GM23338 (cell line): ENCODE data around the gene ST8SIA3. TPM values are rescaled to one million over a fixed set of nuclear protein-coding genes. Genes with fewer than 3 reads are reported as not detected.

Experiments
- ATAC-seq: fragments of 200-7000 bp; cut with Tn5 transposase; 3 replicates; pipeline ENCODE4 v1.9.1; 2020
- DNase-seq: peaks from one replicate; pipeline ENCODE4 v3.0.0-alpha.2; 2015; ENCODE audit warnings: low spot score
- H2AFZ ChIP-seq: fragments of 200-600 bp; sonication (generic); 2 replicates; pipeline ENCODE4 v1.8.0; 2016; ENCODE audit warnings: antibody characterized with exemption, mild to moderate bottlenecking, moderate library complexity
- H3F3A ChIP-seq: fragments of 200-600 bp; sonication (generic); replicated peaks from 2 replicates; pipeline ENCODE4 v1.8.0; 2017; ENCODE audit warnings: antibody characterized with exemption, mixed run types, low read depth
- H3K27ac ChIP-seq: fragments of 200-600 bp; sonication (generic); 2 replicates; pipeline ENCODE4 v1.6.1; 2016; ENCODE audit warnings: low read depth
- H3K27me3 ChIP-seq: fragments of 200-600 bp; sonication (generic); 2 replicates; pipeline ENCODE4 v1.8.0; 2016; ENCODE audit warnings: mild to moderate bottlenecking, mixed run types, moderate library complexity; ENCODE audit not compliant: insufficient read depth
- H3K36me3 ChIP-seq: fragments of 200-600 bp; sonication (generic); 2 replicates; pipeline ENCODE4 v1.8.0; 2016; ENCODE audit warnings: mild to moderate bottlenecking; ENCODE audit not compliant: insufficient read depth
- H3K4me1 ChIP-seq: fragments of 200-600 bp; sonication (generic); 2 replicates; pipeline ENCODE4 v1.8.0; 2016; ENCODE audit warnings: mild to moderate bottlenecking, moderate library complexity; ENCODE audit not compliant: insufficient read depth
- H3K4me2 ChIP-seq: fragments of 200-600 bp; sonication (generic); 2 replicates; pipeline ENCODE4 v1.7.1; 2017; ENCODE audit warnings: mixed run types
- H3K4me3 ChIP-seq: fragments of 200-600 bp; sonication (generic); 2 replicates; pipeline ENCODE4 v1.6.1; 2016; ENCODE audit warnings: mixed run types
- H3K79me2 ChIP-seq: fragments of 200-600 bp; sonication (generic); replicated peaks from 2 replicates; pipeline ENCODE4 v1.8.0; 2017; ENCODE audit warnings: mild to moderate bottlenecking; ENCODE audit not compliant: insufficient read depth
- H3K9me2 ChIP-seq: fragments of 200-600 bp; sonication (generic); 2 replicates; pipeline ENCODE4 v1.8.0; 2017; ENCODE audit not compliant: insufficient read depth
- H4K20me1 ChIP-seq: fragments of 200-600 bp; sonication (generic); replicated peaks from 2 replicates; pipeline ENCODE4 v1.8.0; 2017; ENCODE audit warnings: mild to moderate bottlenecking; ENCODE audit not compliant: insufficient read depth
- H3K27ac Mint-ChIP-seq: 2 replicates; pipeline ENCODE4 v1.8.0; 2020; ENCODE audit warnings: inconsistent platforms, mild to moderate bottlenecking, moderate library complexity, mixed read lengths
- H3K27me3 Mint-ChIP-seq: 3 replicates; pipeline ENCODE4 v1.8.0; 2022; ENCODE audit warnings: low read depth, mild to moderate bottlenecking, moderate library complexity, mixed read lengths, inconsistent platforms; ENCODE audit not compliant: insufficient read depth, poor library complexity
- H3K36me3 Mint-ChIP-seq: 3 replicates; pipeline ENCODE4 v1.8.0; 2021; ENCODE audit warnings: low read depth, mild to moderate bottlenecking, inconsistent platforms, moderate library complexity, mixed read lengths
- H3K4me1 Mint-ChIP-seq: 3 replicates; pipeline ENCODE4 v1.8.0; 2020; ENCODE audit warnings: mild to moderate bottlenecking, inconsistent platforms, mixed read lengths
- H3K4me3 Mint-ChIP-seq: 3 replicates; pipeline ENCODE4 v1.8.0; 2021; ENCODE audit warnings: moderate library complexity, mild to moderate bottlenecking, inconsistent platforms, mixed read lengths
- H3K9me3 Mint-ChIP-seq: 3 replicates; pipeline ENCODE4 v1.8.0; 2020; ENCODE audit warnings: moderate library complexity, mild to moderate bottlenecking, inconsistent platforms, mixed read lengths
- CREB1 ChIP-seq: fragments of 250-450 bp; sonication (Bioruptor Pico); IDR thresholded peaks from 2 replicates; pipeline ENCODE4 v1.5.0; 2020; ENCODE audit warnings: low read depth, mild to moderate bottlenecking, moderate library complexity
- CTCF ChIP-seq, 2 experiments: fragments of 200-600 bp in 1 of 2; sonication (generic) in 1 of 2; conservative IDR thresholded peaks; 2 replicates each; pipeline versions ENCODE4 v1.5.1 to v1.6.1; 2016 to 2017; ENCODE audit warnings: antibody characterized with exemption in 2 of 2, low read depth in 2 of 2, mild to moderate bottlenecking in 2 of 2, moderate library complexity in 1 of 2
- ETS1 ChIP-seq: IDR thresholded peaks from 2 replicates; pipeline ENCODE4 v1.6.1; 2016; ENCODE audit warnings: antibody characterized with exemption
- EZH2 ChIP-seq: fragments of 200-600 bp; sonication (generic); IDR thresholded peaks from one replicate; pipeline ENCODE4 v1.8.0; 2017; ENCODE audit warnings: antibody characterized with exemption, mild to moderate bottlenecking, low read depth; ENCODE audit not compliant: unreplicated experiment
- EZH2phosphoT487 ChIP-seq: fragments of 200-600 bp; sonication (generic); IDR thresholded peaks from one replicate; pipeline ENCODE4 v1.8.1; 2018; ENCODE audit warnings: antibody characterized with exemption; ENCODE audit not compliant: unreplicated experiment
- JUNB ChIP-seq: IDR thresholded peaks from one replicate; pipeline ENCODE4 v1.6.1; 2016; ENCODE audit warnings: antibody characterized with exemption; ENCODE audit not compliant: unreplicated experiment
- NANOG ChIP-seq: IDR thresholded peaks from 2 replicates; pipeline ENCODE4 v1.6.1; 2016; ENCODE audit warnings: antibody characterized with exemption, borderline replicate concordance
- POLR2AphosphoS5 ChIP-seq: IDR thresholded peaks from 2 replicates; pipeline ENCODE4 v1.6.1; 2016; ENCODE audit warnings: antibody characterized with exemption, low read depth
- REST ChIP-seq: IDR thresholded peaks from one replicate; pipeline ENCODE4 v1.6.1; 2018; ENCODE audit warnings: antibody characterized with exemption; ENCODE audit not compliant: unreplicated experiment
- STAT1 ChIP-seq: IDR thresholded peaks from one replicate; pipeline ENCODE4 v1.6.1; 2016; ENCODE audit warnings: antibody characterized with exemption; ENCODE audit not compliant: unreplicated experiment
- ZNF114 ChIP-seq: fragments of 250-450 bp; sonication (Bioruptor Pico); IDR thresholded peaks from 2 replicates; pipeline ENCODE4 v1.5.0; 2020; ENCODE audit warnings: mild to moderate bottlenecking, moderate library complexity
- ZNF331 ChIP-seq: fragments of 250-450 bp; sonication (Bioruptor Pico); IDR thresholded peaks from 2 replicates; pipeline ENCODE4 v1.5.0; 2020; ENCODE audit warnings: low read depth, mild to moderate bottlenecking, moderate library complexity
- ZNF462 ChIP-seq: fragments of 250-450 bp; sonication (Bioruptor Pico); IDR thresholded peaks from 2 replicates; pipeline ENCODE4 v1.5.0; 2020; ENCODE audit warnings: mild to moderate bottlenecking, moderate library complexity
- polyA plus RNA-seq: library from polyadenylated mRNA; unstranded; fragments of >200 nt; fragmentation: Nextera tagmentation; extraction: Ambion mirVana; gene quantifications from 2 replicates; pipeline ENCODE4 v1.2.1, GENCODE V29; 2016
- total RNA-seq: library from RNA; depleted of rRNA; stranded (reverse); fragments of >200 nt; shearing (Covaris generic); gene quantifications from 2 replicates; pipeline ENCODE4 v1.2.3, GENCODE V29; 2014

Gene ST8SIA3
- total and polyA plus RNA-seq, 2 experiments from 2014 or later: 1.3 to 2.2 TPM

GRCh38 chr18:57389271-57389670 is 36.9 kb downstream of the ST8SIA3 start:
- no peaks in the 10 kb centered on the region for H3K27me3 Mint-ChIP-seq
- Histone ChIP-seq H2AFZ (no peak overlapping the region), H3K4me1 (peaks cover 12% of the 10 kb centered on the region), H4K20me1 (no peaks in the 10 kb centered on the region), H3K9me2 (no peaks in the 10 kb centered on the region), H3K4me2 (no peak overlapping the region), H3K27ac (no peak overlapping the region), H3K36me3 (no peaks in the 10 kb centered on the region), H3K27me3 (no peaks in the 10 kb centered on the region), H3K4me3 (no peak overlapping the region), H3F3A (no peaks in the 10 kb centered on the region), H3K79me2 (no peaks in the 10 kb centered on the region)
- peaks cover 11% of the 10 kb centered on the region; the same call in 2 of the 3 replicates for H3K4me1 Mint-ChIP-seq
- no peaks in the 10 kb centered on the region for H3K36me3 Mint-ChIP-seq
- H3K27ac Mint-ChIP-seq: no peak overlapping the region
- DNase-seq (no peak), ATAC-seq (no peak)
- no peak overlapping the region for H3K4me3 Mint-ChIP-seq
- no peaks in the 10 kb centered on the region for H3K9me3 Mint-ChIP-seq
- no peak for TF ChIP-seq EZH2
- no peak for TF ChIP-seq CTCF (conservative IDR thresholded peaks at IDR 0.05; ENCODE audit: low read depth in 2 of 2)
- TF ChIP-seq ZNF462 (CRISPR knock-in tag): no peak
- TF ChIP-seq ETS1: no peak
- no peak for TF ChIP-seq NANOG
- no peak for TF ChIP-seq ZNF114
- no peak for TF ChIP-seq STAT1
- TF ChIP-seq CREB1 (CRISPR knock-in tag): no peak
- no peak for TF ChIP-seq POLR2AphosphoS5
- TF ChIP-seq EZH2phosphoT487: no peak
- no peak for TF ChIP-seq JUNB
- TF ChIP-seq REST: no peak
- TF ChIP-seq ZNF331 (CRISPR knock-in tag): no peak
